Measurements from ENCODE around the gene DESI2. TPM values are rescaled to one million over a fixed set of nuclear protein-coding genes. Genes with fewer than 3 reads are reported as not detected.
"Not testable (repeated sequence)": the region's sequence is repeated elsewhere in the genome, so short reads cannot be mapped to it uniquely, and the experiment has no call there.

The DESI2 gene
- total and polyA plus RNA-seq, 4 experiments from 2014 or later: 13.0 to 22.8 (median 18.9) TPM

DNA sequence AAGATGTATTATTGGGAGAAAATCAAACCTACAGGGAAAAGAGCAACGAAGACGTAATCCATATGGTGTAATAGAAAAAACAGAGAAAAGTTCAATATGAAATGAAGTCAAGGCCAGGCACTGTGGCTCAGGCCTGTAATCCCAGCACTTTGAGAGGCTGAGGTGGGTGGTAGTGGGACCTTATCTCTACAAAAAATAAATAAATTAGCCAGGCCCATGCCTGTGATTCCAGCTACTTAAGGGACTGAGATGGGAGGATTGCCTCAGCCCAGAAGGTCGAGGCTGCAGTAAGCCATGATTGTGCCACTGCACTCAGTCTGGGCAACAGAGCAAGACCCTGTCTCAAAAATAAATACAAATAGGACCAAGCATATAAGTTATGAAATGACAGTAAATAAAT is 11.4 kb downstream of the DESI2 start:
- H3K4me3 ChIP-seq (ENCODE audit: low read length in 2 of 2): no peak overlapping the region
- POLR2A ChIA-PET (ENCODE audit: partially characterized antibody): interaction anchor here (0.8 kb wide), 1 partner anchor 11 kb away, joined by 3 read pairs; no protein-coding TSS in a partner anchor
- no peaks in the 10 kb centered on the region for H3K9me3 ChIP-seq (ENCODE audit: control insufficient read depth in 1 of 2, low read length in 2 of 2)
- CTCF ChIA-PET (ENCODE audit: partially characterized antibody): no interaction called here
- no peak for DNase-seq
- H3K27me3 ChIP-seq (ENCODE audit: insufficient read depth, low read length): no peaks in the 10 kb centered on the region
- Mint-ChIP-seq H3K36me3 (peaks cover 13 to 23% of the 10 kb centered on the region in 2 donors), H3K4me1 (peaks cover 11 to 26% (median 14%) of the 10 kb centered on the region in 4 donors), H3K27me3 (no peaks in the 10 kb centered on the region), H3K27ac (peak overlapping the region in 1 of 7 donors; percentile 70), H3K4me3 (no peak overlapping the region), H3K9me3 (no peaks in the 10 kb centered on the region)
- no peak overlapping the region for H3K27ac ChIP-seq (ENCODE audit: low read depth, low read length)
- no peaks in the 10 kb centered on the region for H3K36me3 ChIP-seq (ENCODE audit: insufficient read depth, low read length)
- H3K4me1 ChIP-seq (ENCODE audit: insufficient read depth, low read length): peaks cover 9% of the 10 kb centered on the region
- intact Hi-C loops (cut with micrococcal nuclease): no loop called here

DNA sequence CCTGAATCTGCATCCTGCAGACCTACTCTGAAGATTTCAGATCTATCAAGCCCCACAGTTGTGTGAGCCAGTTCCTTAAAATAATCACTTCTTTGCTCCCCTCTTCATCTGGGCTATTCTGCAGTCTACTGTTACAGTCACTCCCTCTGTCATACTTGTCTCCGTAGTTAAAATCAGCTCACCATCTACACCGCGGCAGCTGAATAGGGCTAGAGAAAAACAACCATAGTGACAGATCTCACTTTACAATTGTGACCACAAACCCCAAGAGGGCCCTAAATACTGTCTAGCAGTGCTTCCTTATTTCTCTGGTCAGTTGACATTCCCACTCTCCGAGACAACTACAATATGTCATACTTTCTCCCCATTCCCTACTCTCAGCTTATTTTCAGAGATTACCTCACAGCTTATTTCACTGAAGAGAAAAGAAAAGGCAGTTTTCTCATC is 12.9 kb downstream of the DESI2 start:
- H3K36me3 Mint-ChIP-seq: peaks cover 14 to 21% of the 10 kb centered on the region in 2 donors
- Histone ChIP-seq H3K4me3 (ENCODE audit: low read length in 2 of 2) (no peak overlapping the region), H3K27me3 (ENCODE audit: insufficient read depth, low read length) (no peaks in the 10 kb centered on the region), H3K27ac (ENCODE audit: low read depth, low read length) (no peak overlapping the region), H3K4me1 (ENCODE audit: insufficient read depth, low read length) (peaks cover 9% of the 10 kb centered on the region), H3K36me3 (ENCODE audit: insufficient read depth, low read length) (no peaks in the 10 kb centered on the region), H3K9me3 (ENCODE audit: control insufficient read depth in 1 of 2, low read length in 2 of 2) (no peaks in the 10 kb centered on the region)
- peaks cover 11 to 26% (median 12%) of the 10 kb centered on the region in 4 donors for H3K4me1 Mint-ChIP-seq
- DNase-seq: no peak
- intact Hi-C loops (cut with micrococcal nuclease): no loop called here
- H3K27ac Mint-ChIP-seq: no peak overlapping the region
- H3K4me3 Mint-ChIP-seq: no peak overlapping the region
- no peaks in the 10 kb centered on the region for H3K27me3 Mint-ChIP-seq
- no peaks in the 10 kb centered on the region for H3K9me3 Mint-ChIP-seq
- ChIA-PET CTCF (ENCODE audit: partially characterized antibody) (no interaction called here), POLR2A (ENCODE audit: partially characterized antibody) (no interaction called here)

GRCh38 chr1:244666672-244667418 is 13.9 kb downstream of the DESI2 start:
- Mint-ChIP-seq H3K4me1 (peaks cover 12 to 31% (median 18%) of the 10 kb centered on the region in 4 donors), H3K27ac (peak overlapping the region in 1 of 7 donors; percentile 78), H3K36me3 (peaks cover 21 to 22% of the 10 kb centered on the region in 2 donors)
- DNase-seq; H3K9me3 Mint-ChIP-seq; H3K27ac ChIP-seq (ENCODE audit: low read depth, low read length); POLR2A ChIA-PET (ENCODE audit: partially characterized antibody); H3K9me3 ChIP-seq (ENCODE audit: control insufficient read depth in 1 of 2, low read length in 2 of 2); CTCF ChIA-PET (ENCODE audit: partially characterized antibody); H3K4me3 Mint-ChIP-seq; intact Hi-C loops (cut with micrococcal nuclease); H3K36me3 ChIP-seq (ENCODE audit: insufficient read depth, low read length); H3K27me3 Mint-ChIP-seq; H3K4me3 ChIP-seq (ENCODE audit: low read length in 2 of 2); H3K27me3 ChIP-seq (ENCODE audit: insufficient read depth, low read length); H3K4me1 ChIP-seq (ENCODE audit: insufficient read depth, low read length): not testable (repeated sequence)

- Histone ChIP-seq H3K27me3 (ENCODE audit: insufficient read depth, low read length) (no peaks in the 10 kb centered on the region), H3K27ac (ENCODE audit: low read depth, low read length) (no peak overlapping the region), H3K9me3 (ENCODE audit: control insufficient read depth in 1 of 2, low read length in 2 of 2) (no peaks in the 10 kb centered on the region), H3K4me1 (ENCODE audit: insufficient read depth, low read length) (peaks cover 9% of the 10 kb centered on the region), H3K4me3 (ENCODE audit: low read length in 2 of 2) (no peak overlapping the region), H3K36me3 (ENCODE audit: insufficient read depth, low read length) (no peaks in the 10 kb centered on the region)
- Mint-ChIP-seq H3K4me1 (peaks cover 8 to 25% (median 14%) of the 10 kb centered on the region in 4 donors), H3K27ac (peak overlapping the region in 2 of 7 donors; percentile 7 to 36), H3K9me3 (no peaks in the 10 kb centered on the region), H3K4me3 (no peak overlapping the region), H3K36me3 (peaks cover 20 to 23% of the 10 kb centered on the region in 2 donors), H3K27me3 (no peaks in the 10 kb centered on the region)
- no peak for DNase-seq
- POLR2A ChIA-PET (ENCODE audit: partially characterized antibody): no interaction called here
- CTCF ChIA-PET (ENCODE audit: partially characterized antibody): no interaction called here
- intact Hi-C loops (cut with micrococcal nuclease): no loop called here
These were observed 14.9 kb downstream of the DESI2 start for GRCh38 chr1:244667797-244668196.

GRCh38 chr1:244672946-244673682 is 20.2 kb downstream of the DESI2 start:
- Histone ChIP-seq H3K4me1 (ENCODE audit: insufficient read depth, low read length) (no peaks in the 10 kb centered on the region), H3K27ac (ENCODE audit: low read depth, low read length) (no peak overlapping the region), H3K27me3 (ENCODE audit: insufficient read depth, low read length) (no peaks in the 10 kb centered on the region), H3K4me3 (ENCODE audit: low read length in 2 of 2) (no peak overlapping the region), H3K9me3 (ENCODE audit: control insufficient read depth in 1 of 2, low read length in 2 of 2) (no peaks in the 10 kb centered on the region), H3K36me3 (ENCODE audit: insufficient read depth, low read length) (no peaks in the 10 kb centered on the region)
- Mint-ChIP-seq H3K4me3 (no peak overlapping the region), H3K9me3 (no peaks in the 10 kb centered on the region), H3K27ac (peak overlapping the region in 3 of 7 donors; percentile 4 to 70 (median 8)), H3K27me3 (no peaks in the 10 kb centered on the region), H3K4me1 (peaks cover 16 to 29% (median 24%) of the 10 kb centered on the region in 4 donors), H3K36me3 (peaks cover 21 to 29% of the 10 kb centered on the region in 2 donors)
- ChIA-PET POLR2A (ENCODE audit: partially characterized antibody) (no interaction called here), CTCF (ENCODE audit: partially characterized antibody) (no interaction called here)
- intact Hi-C loops (cut with micrococcal nuclease): no loop called here
- DNase-seq: no peak

- Mint-ChIP-seq H3K4me1 (peaks cover 16 to 28% (median 24%) of the 10 kb centered on the region in 4 donors), H3K9me3 (no peaks in the 10 kb centered on the region), H3K27ac (no peak overlapping the region), H3K36me3 (peaks cover 26 to 27% of the 10 kb centered on the region in 2 donors), H3K4me3 (no peak overlapping the region), H3K27me3 (no peaks in the 10 kb centered on the region)
- no peak for DNase-seq
- POLR2A ChIA-PET (ENCODE audit: partially characterized antibody): no interaction called here
- Histone ChIP-seq H3K27ac (ENCODE audit: low read depth, low read length) (no peak overlapping the region), H3K9me3 (ENCODE audit: control insufficient read depth in 1 of 2, low read length in 2 of 2) (no peaks in the 10 kb centered on the region), H3K36me3 (ENCODE audit: insufficient read depth, low read length) (no peaks in the 10 kb centered on the region), H3K4me1 (ENCODE audit: insufficient read depth, low read length) (no peaks in the 10 kb centered on the region), H3K27me3 (ENCODE audit: insufficient read depth, low read length) (no peaks in the 10 kb centered on the region), H3K4me3 (ENCODE audit: low read length in 2 of 2) (no peak overlapping the region)
- intact Hi-C loops (cut with micrococcal nuclease): no loop called here
- CTCF ChIA-PET (ENCODE audit: partially characterized antibody): interaction anchor here (0.7 kb wide), 1 partner anchor 37 kb away, joined by 3 read pairs; no protein-coding TSS in a partner anchor
These were observed 21.5 kb downstream of the DESI2 start for GRCh38 chr1:244674446-244674845.

GRCh38 chr1:244675167-244675566 is 22.2 kb downstream of the DESI2 start:
- no peaks in the 10 kb centered on the region for H3K9me3 ChIP-seq (ENCODE audit: control insufficient read depth in 1 of 2, low read length in 2 of 2)
- Mint-ChIP-seq H3K27ac (peak overlapping the region in 1 of 7 donors; percentile 24), H3K9me3 (no peaks in the 10 kb centered on the region), H3K36me3 (peaks cover 26 to 27% of the 10 kb centered on the region in 2 donors), H3K27me3 (no peaks in the 10 kb centered on the region), H3K4me1 (peaks cover 16 to 28% (median 24%) of the 10 kb centered on the region in 4 donors), H3K4me3 (no peak overlapping the region)
- no peak overlapping the region for H3K4me3 ChIP-seq (ENCODE audit: low read length in 2 of 2)
- no peak overlapping the region for H3K27ac ChIP-seq (ENCODE audit: low read depth, low read length)
- H3K36me3 ChIP-seq (ENCODE audit: insufficient read depth, low read length): no peaks in the 10 kb centered on the region
- intact Hi-C loops (cut with micrococcal nuclease): no loop called here
- no peaks in the 10 kb centered on the region for H3K27me3 ChIP-seq (ENCODE audit: insufficient read depth, low read length)
- H3K4me1 ChIP-seq (ENCODE audit: insufficient read depth, low read length): no peaks in the 10 kb centered on the region
- POLR2A ChIA-PET (ENCODE audit: partially characterized antibody): no interaction called here
- no peak for DNase-seq
- CTCF ChIA-PET (ENCODE audit: partially characterized antibody): interaction anchor here (1.3 kb wide), 1 partner anchor 122 kb away, joined by 4 read pairs; no protein-coding TSS in a partner anchor

Data from CD4-positive, alpha-beta memory T cell (primary cell).